Pons (tissue), 1 donor: Measurements from ENCODE around the gene IGSF23.
A peak's percentile ranks its signal among the peaks of the same experiment; 100 is the strongest.
"Not testable (repeated sequence)": the region's sequence is repeated elsewhere in the genome, so short reads cannot be mapped to it uniquely, and the experiment has no call there.

Experiments used
- DNase-seq: peaks from one replicate; pipeline ENCODE4 v3.0.0-alpha.2; 2016; ENCODE audit warnings: low spot score

IGSF23 gene

DNA sequence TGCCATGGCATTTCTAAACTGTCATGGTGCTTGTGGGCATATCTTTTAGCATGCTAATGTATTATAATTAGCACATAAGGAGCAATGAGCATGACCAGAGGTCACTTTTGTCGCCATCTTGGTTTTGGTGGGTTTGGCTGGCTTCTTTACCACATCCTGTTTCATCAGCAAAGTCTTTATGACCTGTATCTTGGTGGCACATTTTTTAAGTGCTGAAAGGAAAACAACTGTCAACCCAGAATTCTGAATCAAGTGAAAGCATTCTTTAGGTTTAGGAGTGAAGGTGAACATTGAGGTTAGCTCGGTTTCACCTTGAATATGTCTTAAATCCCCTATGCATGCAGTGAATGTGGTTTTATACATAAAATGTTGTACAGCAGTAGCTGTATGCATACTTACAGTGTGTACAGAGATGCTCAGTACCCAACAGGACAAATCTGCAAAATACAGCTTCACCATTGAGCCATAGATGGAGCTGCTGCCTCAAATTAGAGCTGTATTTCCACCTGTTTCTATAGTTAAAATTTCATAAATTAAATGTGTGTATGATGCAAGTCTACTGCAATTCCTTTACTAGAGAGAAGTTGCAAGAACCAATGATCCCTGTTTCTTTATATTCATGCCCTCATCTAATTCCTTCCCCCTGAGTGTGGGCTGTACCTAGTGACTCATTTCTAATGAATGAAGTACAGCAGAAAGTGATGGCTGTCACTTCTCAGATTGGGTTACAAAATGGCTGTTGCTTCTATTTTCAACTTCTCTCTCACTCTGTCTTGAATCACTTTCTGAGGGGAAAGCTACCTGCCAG, 25.2 kb upstream of the IGSF23 start:
- DNase-seq: no peak

DNA sequence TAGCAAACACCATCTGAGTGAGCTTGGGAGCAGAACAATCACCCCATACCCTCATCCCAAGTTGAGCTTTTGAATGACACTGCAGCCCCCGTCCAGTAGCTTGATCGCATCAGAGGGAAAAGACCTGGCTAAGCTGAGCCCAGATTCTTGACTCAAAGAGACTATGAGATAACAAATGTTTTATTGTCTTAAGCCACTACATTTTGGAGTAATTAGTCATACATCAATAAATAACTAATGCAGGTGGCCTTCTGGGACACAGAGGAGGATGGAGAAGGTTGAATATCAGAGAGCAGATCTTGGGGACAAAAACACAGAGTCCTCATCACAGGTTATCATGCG, 24.6 kb upstream of the IGSF23 start:
- DNase-seq: no peak

DNA sequence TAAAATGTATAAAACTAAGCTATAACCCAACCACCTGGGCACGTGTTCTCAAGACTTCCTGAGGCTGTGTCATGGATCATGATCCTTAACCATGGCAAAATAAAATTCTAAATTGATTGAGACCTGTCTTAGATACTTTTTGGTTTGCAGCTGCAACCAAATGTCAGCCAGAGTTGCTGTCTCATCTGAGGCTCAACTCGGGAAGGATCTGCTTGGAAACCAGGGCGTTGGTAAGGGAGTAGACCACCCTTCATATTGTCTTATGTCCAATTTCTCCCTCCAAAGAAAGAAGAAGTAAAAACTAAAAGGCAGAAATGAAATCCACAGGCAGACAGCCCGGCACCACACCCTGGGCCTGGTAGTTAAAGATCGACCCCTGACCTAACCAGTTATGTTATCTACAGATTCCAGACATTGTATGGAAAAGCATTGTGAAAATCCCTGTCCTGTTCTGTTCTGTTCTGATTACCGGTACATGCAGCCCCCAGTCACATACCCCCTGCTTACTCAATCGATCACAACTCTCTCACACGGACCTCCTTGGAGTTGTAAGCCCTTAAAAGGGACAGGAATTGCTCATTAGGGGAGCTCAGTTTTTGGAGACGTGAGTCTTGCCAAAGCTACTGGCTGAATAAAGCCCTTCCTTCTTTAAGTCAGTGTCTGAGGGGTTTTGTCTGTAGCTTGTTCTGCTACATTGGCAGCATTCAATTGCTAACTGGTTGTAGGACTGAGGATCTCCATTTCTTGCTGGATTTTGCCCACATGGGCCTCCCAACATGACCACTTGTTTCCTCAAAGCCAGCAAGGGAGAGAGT, 22.9 kb upstream of the IGSF23 start:
- no peak for DNase-seq

DNA sequence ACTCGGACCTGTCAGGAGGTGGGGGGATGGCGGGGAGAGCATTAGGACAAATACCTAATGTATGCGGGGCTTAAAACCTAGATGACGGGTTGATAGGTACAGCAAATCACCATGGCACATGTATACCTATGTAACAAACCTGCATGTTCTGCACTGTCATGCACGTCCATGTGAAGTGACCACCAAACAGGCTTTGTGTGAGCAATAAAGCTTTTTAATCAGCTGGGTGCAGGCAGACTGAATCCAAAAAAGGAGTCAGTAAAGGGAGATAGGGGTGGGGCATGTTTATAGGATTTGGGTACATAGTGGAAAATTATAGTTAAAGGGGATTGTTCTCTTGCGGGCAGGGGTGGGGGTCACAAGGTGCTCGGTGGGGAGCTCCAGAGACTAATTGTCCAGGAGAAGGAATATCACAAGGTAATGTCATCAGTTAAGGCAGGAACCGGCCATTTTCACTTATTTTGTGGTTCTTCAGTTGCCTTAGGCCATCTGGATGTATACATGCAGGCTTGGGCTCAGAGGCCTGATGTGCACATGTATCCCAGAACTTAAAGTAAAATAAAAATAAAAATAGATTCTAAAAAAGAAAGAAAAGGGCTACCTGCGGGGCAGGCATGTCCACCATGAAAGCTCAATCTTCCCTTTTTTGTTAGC, 21.9 kb upstream of the IGSF23 start:
- not testable (repeated sequence) for DNase-seq

DNA sequence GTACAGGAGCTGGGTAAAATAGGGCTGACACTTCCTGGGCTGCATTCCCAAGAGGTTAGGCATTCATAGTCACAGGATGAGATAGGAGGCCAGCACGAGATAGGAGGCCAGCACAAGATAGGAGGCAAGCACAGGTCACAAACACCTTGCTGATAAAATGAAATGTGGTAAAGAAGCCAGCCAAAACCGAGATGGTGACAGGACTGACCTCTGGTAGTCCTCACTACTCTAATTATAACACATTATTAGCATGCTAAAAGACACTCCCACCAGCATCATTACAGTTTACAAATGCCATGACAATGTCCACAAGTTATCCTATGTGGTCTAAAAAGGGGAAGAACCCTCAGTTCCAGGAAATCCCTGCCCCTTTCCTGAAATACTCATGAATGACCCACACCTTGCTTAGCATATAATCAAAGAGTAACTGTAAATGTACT, 20.9 kb upstream of the IGSF23 start:
- no peak for DNase-seq

DNA sequence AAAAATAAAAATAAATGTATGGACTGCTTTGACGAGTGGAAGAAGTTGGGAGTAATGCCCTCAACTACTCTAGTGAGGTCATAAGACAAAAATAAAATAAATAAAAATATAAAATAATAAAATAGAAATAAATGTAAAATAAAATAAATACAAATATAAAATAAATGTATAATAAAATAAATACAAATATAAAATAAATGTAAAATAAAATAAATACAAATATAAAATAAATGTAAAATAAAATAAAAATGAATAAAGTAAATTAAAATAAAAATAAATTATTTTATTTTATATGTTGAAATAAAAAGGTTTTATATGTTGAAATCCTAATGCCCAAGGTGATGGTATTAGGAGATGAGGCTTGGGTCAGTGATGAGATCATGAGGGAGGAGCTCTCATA, 20.1 kb upstream of the IGSF23 start:
- no peak for DNase-seq

DNA sequence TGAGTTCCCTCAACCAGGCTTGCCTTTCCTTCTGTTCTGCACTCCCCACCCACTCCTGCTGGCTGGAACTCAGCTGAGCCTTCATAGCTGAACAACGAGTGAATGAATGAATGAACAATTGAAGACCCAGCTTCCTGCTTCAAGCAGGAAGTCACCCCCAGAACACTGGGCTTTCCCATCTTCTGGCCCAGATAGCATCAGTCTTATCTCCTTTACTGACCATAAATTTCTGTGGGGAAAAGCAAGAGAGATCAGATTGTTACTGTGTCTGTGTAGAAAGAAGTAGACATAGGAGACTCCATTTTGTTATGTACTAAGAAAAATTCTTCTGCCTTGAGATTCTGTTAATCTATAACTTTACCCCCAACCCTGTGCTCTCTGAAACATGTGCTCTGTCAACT, 19.5 kb upstream of the IGSF23 start:
- not testable (repeated sequence) for DNase-seq

DNA sequence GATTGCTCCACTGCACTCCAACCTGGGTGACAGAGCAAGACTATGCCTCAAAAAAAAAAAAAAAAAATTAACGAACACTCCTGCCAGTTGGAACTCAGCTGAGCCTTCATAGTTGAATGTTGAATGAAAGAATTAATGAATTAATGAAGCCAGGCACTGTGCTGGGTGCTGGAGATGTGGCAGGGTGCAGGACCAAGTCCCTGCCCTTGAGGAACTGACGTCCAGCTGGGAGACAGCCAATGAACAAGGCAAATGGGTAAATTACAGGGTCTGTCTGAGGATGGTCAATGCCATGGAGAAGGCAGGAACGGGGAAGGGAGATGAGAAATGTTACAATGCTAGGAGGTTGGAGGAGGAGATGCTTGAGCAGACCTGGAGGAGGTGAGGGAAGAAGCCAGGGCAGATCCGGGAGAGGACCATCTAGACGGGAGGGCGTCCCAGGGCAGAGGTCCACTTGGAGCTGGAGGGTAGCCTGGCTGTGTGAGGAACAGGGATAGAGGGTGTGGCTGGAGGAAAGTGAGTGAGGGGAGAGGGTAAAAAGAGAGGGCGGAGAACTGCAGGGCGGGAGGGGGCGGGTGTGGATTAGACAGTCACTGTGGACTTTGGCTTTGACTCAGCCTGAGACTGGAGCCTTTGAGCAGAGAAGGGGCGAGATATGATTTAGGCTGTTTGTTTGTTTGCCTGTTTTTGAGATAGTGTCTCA, 16.8 kb upstream of the IGSF23 start:
- DNase-seq: no peak

DNA sequence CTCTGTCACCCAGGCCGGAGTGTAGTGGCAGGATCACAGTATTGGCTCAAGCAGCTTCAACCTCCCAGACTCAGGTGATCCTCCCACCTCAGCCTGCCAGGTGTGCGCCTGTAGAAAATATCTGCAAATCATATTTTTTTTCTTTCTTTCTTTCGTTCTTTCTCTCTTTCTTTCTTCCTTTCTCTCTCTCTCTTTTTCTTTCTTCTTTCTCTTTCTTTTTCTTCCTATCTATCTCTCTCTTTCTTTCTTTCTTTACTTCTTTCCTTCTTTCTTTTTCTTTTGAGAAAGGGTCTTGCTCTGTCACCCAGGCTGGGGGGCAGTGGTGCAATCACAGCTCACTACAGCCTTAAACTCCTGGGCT, 16.3 kb upstream of the IGSF23 start:
- no peak for DNase-seq

DNA sequence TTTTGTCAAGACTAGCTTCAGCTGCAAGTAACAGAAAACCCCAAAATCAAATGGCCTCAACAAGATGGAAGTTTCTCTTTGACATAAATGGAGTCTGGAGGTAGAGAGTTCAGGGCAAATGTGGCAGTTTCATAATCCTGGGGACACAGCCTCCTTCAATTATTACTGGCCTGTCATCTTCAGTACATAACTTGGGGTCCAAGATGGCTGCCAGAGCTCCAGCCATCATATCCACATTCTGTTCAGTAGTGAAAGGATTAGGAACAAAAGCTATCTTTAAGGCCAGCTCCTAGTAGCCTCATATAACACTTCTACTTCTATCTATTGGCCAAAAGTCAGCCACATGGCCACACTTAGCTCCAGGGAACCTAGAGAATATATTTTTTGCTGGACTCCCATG, 15.0 kb upstream of the IGSF23 start:
- no peak for DNase-seq

DNA sequence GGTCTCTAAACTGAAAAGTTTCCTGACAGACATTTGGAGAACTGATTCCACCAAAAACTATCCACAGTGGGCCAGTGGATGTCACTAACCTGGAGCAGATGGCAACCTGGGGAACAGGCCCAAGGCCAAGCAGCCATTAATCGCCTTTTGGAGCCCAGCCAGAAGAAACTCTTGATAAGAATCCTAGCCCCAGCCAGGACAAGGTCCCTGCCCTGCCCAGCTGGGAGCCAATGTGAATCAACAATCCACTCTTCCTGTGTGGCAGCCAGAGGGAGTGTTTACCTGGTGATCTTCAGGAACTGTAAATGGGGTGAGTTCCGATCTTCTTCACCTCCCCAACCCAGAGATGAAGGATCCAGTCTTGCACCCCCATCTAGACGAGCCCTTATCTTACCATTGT, 14.5 kb upstream of the IGSF23 start:
- no peak for DNase-seq

DNA sequence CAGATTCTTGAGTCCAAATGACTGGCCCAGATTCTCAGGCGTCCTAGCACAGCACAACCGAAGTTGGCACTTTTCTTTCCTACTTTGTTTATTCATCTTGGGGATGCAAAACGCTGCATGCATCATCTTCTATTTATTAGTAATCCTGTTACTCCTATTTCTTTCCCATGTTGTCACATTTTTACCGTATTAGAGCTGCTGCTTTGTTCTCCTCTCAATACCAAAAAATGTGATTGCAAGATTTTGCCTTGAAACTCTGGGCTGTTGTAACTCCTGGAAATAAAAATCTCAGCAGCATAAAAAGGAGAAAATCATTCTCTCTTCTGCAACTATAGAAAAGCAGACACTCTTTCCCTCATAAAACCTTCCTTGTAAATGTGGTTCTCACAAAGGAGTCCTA, 12.9 kb upstream of the IGSF23 start:
- no peak for DNase-seq

DNA sequence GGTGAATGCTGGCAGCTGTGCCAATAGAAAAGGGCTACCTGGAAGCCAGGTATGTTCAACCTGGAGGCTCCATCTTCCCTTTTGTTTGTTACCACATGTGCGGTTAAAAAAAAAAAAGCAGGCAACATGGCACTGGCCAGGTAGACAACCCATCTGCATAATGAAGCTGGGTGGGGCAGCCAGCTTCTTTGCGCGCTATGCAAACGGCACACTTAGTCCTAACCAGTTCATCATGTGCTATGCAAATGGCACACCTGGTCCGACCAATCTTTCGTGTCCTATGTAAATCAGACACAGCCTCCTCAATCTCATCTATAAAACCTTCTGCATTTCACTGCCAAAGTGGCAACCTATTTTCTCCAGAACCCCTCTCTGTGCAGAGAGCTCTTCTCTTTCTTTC, 11.3 kb upstream of the IGSF23 start:
- DNase-seq: no peak

DNA sequence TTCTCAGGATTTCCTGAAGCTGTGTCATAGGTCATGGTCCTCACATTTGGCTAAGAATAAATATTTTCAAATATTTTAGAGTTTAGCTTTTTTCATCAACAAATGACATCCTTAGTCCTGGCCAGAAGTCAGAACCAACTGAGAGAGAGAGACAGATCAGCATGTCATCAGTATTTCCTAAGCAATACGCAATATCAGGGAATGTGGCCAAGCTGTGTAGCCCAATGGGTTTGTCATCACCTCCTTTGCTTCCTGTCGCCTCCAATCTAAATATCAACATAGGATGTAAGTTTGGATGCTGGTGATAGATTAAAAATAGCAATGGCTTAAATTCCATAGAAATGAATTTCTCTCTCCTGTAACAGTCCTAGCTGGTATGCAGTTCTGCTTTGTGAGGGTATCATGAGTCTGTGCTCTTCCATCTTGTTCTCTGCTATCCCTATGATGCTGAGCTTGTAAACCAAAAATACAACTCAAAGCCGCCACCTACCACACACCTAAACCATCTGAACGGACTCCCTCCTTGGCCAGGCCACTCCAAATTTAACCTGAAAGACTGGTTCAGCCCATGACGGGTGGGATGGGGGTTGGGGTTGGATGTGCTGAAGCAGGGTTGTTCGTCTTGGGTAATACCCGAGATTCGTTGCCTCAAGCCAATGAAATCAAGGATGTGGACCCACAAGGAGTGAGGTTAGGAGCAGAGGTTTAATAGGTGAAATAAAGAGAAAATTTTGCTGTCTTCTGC, 10.0 kb upstream of the IGSF23 start:
- peak; percentile 3 for DNase-seq

DNA sequence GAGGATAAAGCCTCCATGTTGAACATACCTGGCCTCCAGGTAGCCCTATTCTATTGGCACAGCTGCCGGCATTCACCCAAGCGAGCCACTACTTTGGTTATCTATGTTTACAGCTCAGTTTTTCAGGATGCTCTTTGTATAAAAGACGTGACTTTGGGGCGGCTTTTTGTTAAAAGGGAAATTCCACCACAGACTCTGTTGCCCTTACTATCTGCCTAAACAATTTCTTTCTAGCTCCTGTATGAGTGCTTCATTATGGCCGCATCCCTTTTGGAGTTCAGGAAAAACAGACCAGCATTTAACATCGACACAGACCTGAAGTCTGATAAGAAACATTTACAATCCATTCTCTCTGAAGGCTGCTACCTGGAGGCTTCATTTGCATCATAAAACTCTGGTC, 9.1 kb upstream of the IGSF23 start:
- DNase-seq: no peak

DNA sequence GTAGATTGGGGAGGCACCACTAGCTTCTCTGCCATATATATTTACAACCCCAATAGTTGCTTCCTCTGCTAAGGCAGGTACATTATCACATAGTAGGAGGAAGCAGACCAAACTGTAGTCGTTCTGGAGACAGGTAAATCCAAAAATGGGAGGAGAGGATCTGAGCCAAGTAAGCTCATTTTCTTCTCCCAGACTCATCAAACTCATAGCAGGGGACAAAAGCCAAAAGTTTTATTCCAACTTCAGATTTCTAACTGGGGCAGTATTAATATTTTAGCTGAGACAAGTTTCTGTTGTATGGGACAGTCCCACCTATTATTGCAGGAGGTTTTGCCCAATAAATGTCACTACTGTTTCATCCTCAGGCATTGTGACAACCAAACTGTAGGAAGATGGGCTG, 7.8 kb upstream of the IGSF23 start:
- DNase-seq: no peak

DNA sequence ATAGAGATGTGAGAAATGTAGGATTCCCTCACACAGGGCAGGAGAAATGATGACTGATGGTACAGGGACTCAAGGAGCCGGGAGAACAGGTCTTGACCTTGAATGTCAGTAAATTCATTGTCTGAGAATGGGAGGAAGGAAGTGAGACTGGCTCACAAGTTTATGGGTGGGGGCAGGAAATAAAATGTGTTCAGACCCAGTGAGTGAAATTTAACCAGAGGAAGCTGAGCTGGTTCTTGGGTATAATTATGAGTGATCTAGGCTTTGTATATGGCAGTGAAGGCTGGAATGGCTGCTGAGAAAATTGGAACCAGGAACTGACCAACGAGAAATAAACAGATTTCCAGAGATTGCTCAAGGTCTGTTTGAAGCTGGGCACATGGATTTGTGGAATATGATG, 6.3 kb upstream of the IGSF23 start:
- DNase-seq: peak; percentile 3

DNA sequence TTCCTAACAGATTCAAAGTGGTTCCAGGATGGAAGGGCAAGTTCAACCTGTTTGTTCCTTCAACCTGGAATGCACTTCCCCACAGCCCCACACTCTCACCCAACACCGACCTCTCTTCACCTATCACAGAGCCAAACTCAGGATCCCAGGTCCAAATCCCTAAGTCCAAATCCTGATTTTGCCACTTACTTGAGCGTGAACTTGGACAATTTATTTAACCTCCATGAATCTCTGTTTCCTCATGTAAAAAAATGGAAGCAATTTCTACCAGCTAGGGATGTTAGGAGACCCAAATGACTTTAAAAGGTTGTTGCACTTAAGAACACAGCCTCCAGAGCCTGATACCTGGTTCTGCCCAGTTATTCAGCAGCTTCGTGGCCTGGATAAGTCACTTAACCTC, 5.4 kb upstream of the IGSF23 start:
- no peak for DNase-seq

DNA sequence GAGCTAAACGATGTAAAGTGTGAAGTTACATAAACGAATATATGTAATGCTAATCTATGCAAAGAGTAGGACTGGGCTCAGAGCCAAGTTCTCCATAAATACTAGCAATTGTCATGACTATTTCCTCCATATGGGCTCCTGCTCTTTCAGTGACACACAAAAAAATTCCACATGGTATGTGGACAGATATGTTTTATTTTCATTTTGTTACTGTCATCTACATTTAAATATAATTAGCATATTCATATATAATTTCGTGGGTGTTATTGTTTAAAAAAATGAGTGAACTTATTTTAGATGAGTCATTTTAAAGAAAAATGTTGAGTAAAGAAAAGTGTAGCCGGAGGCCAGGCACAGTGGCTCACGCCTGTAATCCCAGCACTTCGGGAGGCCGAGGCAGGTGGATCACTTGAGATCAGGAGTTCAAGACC, 5.0 kb upstream of the IGSF23 start:
- no peak for DNase-seq

DNA sequence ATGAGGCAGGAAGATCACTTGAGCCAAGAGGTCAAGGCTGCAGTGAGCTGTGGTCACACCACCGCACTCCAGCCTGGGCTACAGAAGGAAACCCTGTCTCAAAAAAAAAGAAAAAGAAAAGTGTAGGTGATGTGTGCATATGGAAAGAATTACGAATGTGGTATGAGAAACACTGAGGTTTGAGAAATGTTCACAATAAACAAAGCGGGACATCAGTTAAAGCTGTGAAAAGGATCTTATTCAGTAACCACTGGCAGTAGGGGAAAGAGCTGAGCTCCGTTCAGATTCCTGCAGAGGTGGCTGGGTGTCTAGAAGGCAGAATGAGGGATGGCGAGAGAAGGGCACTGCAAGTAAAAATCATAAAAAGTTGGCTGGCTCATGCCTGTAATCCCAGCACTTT, 4.1 kb upstream of the IGSF23 start:
- DNase-seq: no peak

DNA sequence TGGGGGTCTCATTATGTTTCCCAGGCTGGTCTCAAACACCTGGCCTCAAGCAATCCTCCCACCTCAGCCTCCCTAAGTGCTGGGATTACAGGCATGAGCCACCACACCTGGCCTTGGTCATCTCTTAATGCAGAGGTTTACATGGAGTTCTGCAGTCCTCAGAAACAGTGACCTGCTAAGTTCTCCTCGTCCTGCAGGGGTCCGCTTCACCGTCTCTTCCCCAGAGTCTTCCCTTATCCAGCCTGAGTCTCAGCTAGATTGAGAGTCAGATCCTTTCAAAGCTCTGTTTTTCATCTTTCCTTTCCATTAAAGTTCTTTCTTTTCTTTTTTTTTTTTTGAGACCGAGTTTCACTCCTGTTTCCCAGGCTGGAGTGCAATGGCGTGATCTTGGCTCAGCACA, 2.9 kb upstream of the IGSF23 start:
- DNase-seq: not testable (repeated sequence)

DNA sequence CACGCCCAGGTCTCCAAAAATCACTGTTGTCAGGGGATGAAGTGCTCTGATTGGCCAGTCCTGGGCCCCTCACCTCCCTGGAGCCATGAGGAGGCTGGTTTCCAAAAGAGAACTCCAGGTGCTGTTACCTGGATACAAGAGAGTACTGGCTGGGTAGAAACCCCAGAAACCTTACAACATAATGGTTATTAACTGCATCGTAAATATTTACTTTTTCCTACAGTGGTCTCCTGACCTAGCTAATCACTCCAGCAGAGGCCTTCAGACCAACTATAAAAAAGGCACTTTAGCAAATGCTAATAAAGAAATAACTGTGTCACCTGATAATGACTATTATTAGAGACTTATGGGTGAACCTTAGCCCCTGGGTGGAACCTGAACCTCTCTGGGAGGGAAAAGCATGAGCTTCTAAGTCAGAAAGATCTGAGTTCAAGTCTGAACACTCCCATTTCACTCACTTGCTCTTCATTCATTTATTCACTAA, 1.5 kb upstream of the IGSF23 start:
- DNase-seq: no peak
